Astrocyte (in vitro differentiated cells and primary cell): Measurements from ENCODE around the gene APP. TPM values are rescaled to one million over a fixed set of nuclear protein-coding genes. Genes with fewer than 3 reads are reported as not detected.

Experiments
- DNase-seq: peaks from one replicate; pipeline ENCODE4 v3.0.0-alpha.2; 2010; ENCODE audit warnings: low read depth
- FAIRE-seq: peaks from 2 replicates; lab custom pipeline; 2011; peaks lifted over from hg19 to GRCh38; lab: Jason Lieb, UNC
- H2AFZ ChIP-seq: 2 replicates; pipeline ENCODE4 v1.6.0; 2012; ENCODE audit warnings: low read depth, low read length, inconsistent platforms
- H3K27ac ChIP-seq: 2 replicates; pipeline ENCODE4 v1.5.1; 2011; ENCODE audit warnings: low read depth, low read length, inconsistent platforms
- H3K27me3 ChIP-seq: 2 replicates; pipeline ENCODE4 v1.6.0; 2011; ENCODE audit warnings: low read length, inconsistent platforms; ENCODE audit not compliant: insufficient read depth
- H3K36me3 ChIP-seq: 2 replicates; pipeline ENCODE4 v1.5.1; 2011; ENCODE audit warnings: low read length, inconsistent platforms; ENCODE audit not compliant: insufficient read depth
- H3K4me1 ChIP-seq: 2 replicates; pipeline ENCODE4 v1.5.1; 2011; ENCODE audit warnings: low read length, inconsistent platforms; ENCODE audit not compliant: insufficient read depth
- H3K4me2 ChIP-seq: 2 replicates; pipeline ENCODE4 v1.6.0; 2012; ENCODE audit warnings: low read length, inconsistent platforms
- H3K4me3 ChIP-seq: 2 replicates; pipeline ENCODE4 v1.5.1; 2011; ENCODE audit warnings: low read depth, mild to moderate bottlenecking, low read length, inconsistent platforms; ENCODE audit not compliant: insufficient read depth
- H3K79me2 ChIP-seq: 2 replicates; pipeline ENCODE4 v1.6.0; 2012; ENCODE audit warnings: mild to moderate bottlenecking, low read length, inconsistent platforms; ENCODE audit not compliant: insufficient read depth
- H3K9ac ChIP-seq: 2 replicates; pipeline ENCODE4 v1.6.0; 2012; ENCODE audit warnings: mild to moderate bottlenecking, low read length, inconsistent platforms
- H3K9me3 ChIP-seq: 2 replicates; pipeline ENCODE4 v1.5.1; 2012; ENCODE audit warnings: low read depth, mild to moderate bottlenecking, low read length, inconsistent platforms; ENCODE audit not compliant: insufficient read depth
- H4K20me1 ChIP-seq: 2 replicates; pipeline ENCODE4 v1.6.0; 2012; ENCODE audit warnings: low read length, inconsistent platforms; ENCODE audit not compliant: insufficient read depth
- H3K27ac Mint-ChIP-seq: one replicate; pipeline ENCODE4 v1.8.0; 2021; ENCODE audit warnings: mild to moderate bottlenecking, mixed read lengths; ENCODE audit not compliant: unreplicated experiment
- H3K27me3 Mint-ChIP-seq: one replicate; pipeline ENCODE4 v1.8.0; 2021; ENCODE audit warnings: low read depth, mixed read lengths; ENCODE audit not compliant: unreplicated experiment
- H3K36me3 Mint-ChIP-seq: one replicate; pipeline ENCODE4 v1.8.0; 2021; ENCODE audit warnings: low read depth, mixed read lengths; ENCODE audit not compliant: unreplicated experiment
- H3K4me1 Mint-ChIP-seq: one replicate; pipeline ENCODE4 v1.8.0; 2021; ENCODE audit warnings: low read depth, mixed read lengths; ENCODE audit not compliant: unreplicated experiment
- H3K4me3 Mint-ChIP-seq: one replicate; pipeline ENCODE4 v1.8.0; 2021; ENCODE audit warnings: mild to moderate bottlenecking, moderate library complexity, mixed read lengths; ENCODE audit not compliant: unreplicated experiment
- H3K9me3 Mint-ChIP-seq: one replicate; pipeline ENCODE4 v1.8.0; 2021; ENCODE audit warnings: mild to moderate bottlenecking, mixed read lengths; ENCODE audit not compliant: unreplicated experiment
- CTCF ChIP-seq: IDR thresholded peaks from 2 replicates; pipeline ENCODE4 v1.5.1; 2011; ENCODE audit warnings: low read depth, mild to moderate bottlenecking, inconsistent platforms, low read length, moderate library complexity; ENCODE audit not compliant: insufficient read depth
- EZH2 ChIP-seq: IDR thresholded peaks from 2 replicates; pipeline ENCODE4 v1.6.1; 2012; ENCODE audit warnings: mild to moderate bottlenecking, low read length, inconsistent platforms; ENCODE audit not compliant: insufficient read depth
- total RNA-seq: library from RNA; stranded (reverse); gene quantifications from 2 replicates; pipeline ENCODE4 v1.2.1, GENCODE V29; 2021

APP gene
- total RNA-seq, 1 donor from 2014 or later, result 823 TPM

GRCh38 chr21:26115305-26115704, 55.3 kb downstream of the APP start:
- peak; percentile 9 for FAIRE-seq
- no peak for DNase-seq
- H3K27ac Mint-ChIP-seq, result peak overlapping the region; percentile 55
- peaks cover 80% of the 10 kb centered on the region for H3K79me2 ChIP-seq
- peaks cover 14% of the 10 kb centered on the region for H3K36me3 Mint-ChIP-seq
- no peak overlapping the region for H3K27ac ChIP-seq
- no peaks in the 10 kb centered on the region for H3K27me3 Mint-ChIP-seq
- H3K4me1 ChIP-seq, result peaks cover 9% of the 10 kb centered on the region
- no peak overlapping the region for H3K9ac ChIP-seq
- no peak overlapping the region for H3K4me2 ChIP-seq
- H3K36me3 ChIP-seq, result no peaks in the 10 kb centered on the region
- no peaks in the 10 kb centered on the region for H3K27me3 ChIP-seq
- peaks cover 1% of the 10 kb centered on the region for H3K9me3 Mint-ChIP-seq
- peaks cover 21% of the 10 kb centered on the region for H3K4me1 Mint-ChIP-seq
- H2AFZ ChIP-seq, result no peak overlapping the region
- TF ChIP-seq EZH2 (no peak), CTCF (no peak)
- no peak overlapping the region for H3K4me3 ChIP-seq
- no peaks in the 10 kb centered on the region for H3K9me3 ChIP-seq
- H4K20me1 ChIP-seq, result peaks cover 67% of the 10 kb centered on the region
- H3K4me3 Mint-ChIP-seq, result no peak overlapping the region

- Mint-ChIP-seq H3K9me3 (peaks cover 1% of the 10 kb centered on the region), H3K27me3 (no peaks in the 10 kb centered on the region), H3K4me1 (peaks cover 15% of the 10 kb centered on the region), H3K36me3 (peaks cover 21% of the 10 kb centered on the region), H3K27ac (no peak overlapping the region), H3K4me3 (no peak overlapping the region)
- Histone ChIP-seq H4K20me1 (peaks cover 57% of the 10 kb centered on the region), H3K27me3 (no peaks in the 10 kb centered on the region), H3K4me1 (peaks cover 9% of the 10 kb centered on the region), H3K79me2 (peaks cover 77% of the 10 kb centered on the region), H3K27ac (no peak overlapping the region), H3K4me2 (no peak overlapping the region), H3K9me3 (no peaks in the 10 kb centered on the region), H2AFZ (no peak overlapping the region), H3K4me3 (no peak overlapping the region), H3K36me3 (no peaks in the 10 kb centered on the region), H3K9ac (no peak overlapping the region)
- no peak for TF ChIP-seq EZH2
- TF ChIP-seq CTCF, result no peak
- DNase-seq (no peak), FAIRE-seq (no peak)
These were observed 57.6 kb downstream of the APP start for GRCh38 chr21:26112975-26113374.

GRCh38 chr21:26112127-26112742, 58.3 kb downstream of the APP start:
- no peak overlapping the region for H3K4me3 ChIP-seq
- peak; percentile 32 for FAIRE-seq
- no peak overlapping the region for H3K9ac ChIP-seq
- H3K27me3 ChIP-seq, result no peaks in the 10 kb centered on the region
- H3K4me2 ChIP-seq, result no peak overlapping the region
- H3K9me3 ChIP-seq, result no peaks in the 10 kb centered on the region
- TF ChIP-seq EZH2, result no peak
- TF ChIP-seq CTCF, result no peak
- peaks cover 22% of the 10 kb centered on the region for H3K36me3 Mint-ChIP-seq
- peaks cover 15% of the 10 kb centered on the region for H3K4me1 Mint-ChIP-seq
- H3K27ac ChIP-seq, result no peak overlapping the region
- H2AFZ ChIP-seq, result no peak overlapping the region
- no peak overlapping the region for H3K4me3 Mint-ChIP-seq
- H4K20me1 ChIP-seq, result peaks cover 57% of the 10 kb centered on the region
- peaks cover 9% of the 10 kb centered on the region for H3K4me1 ChIP-seq
- peaks cover 1% of the 10 kb centered on the region for H3K9me3 Mint-ChIP-seq
- H3K36me3 ChIP-seq, result no peaks in the 10 kb centered on the region
- H3K79me2 ChIP-seq, result peaks cover 76% of the 10 kb centered on the region
- no peaks in the 10 kb centered on the region for H3K27me3 Mint-ChIP-seq
- H3K27ac Mint-ChIP-seq, result no peak overlapping the region
- no peak for DNase-seq
